RWPE1 (cell line): ENCODE data around the gene GRK3.
"Not testable (repeated sequence)": the region's sequence is repeated elsewhere in the genome, so short reads cannot be mapped to it uniquely, and the experiment has no call there.

ENCODE experiments used
- CTCF ChIA-PET: fragments of 350-600 bp; sonication (Branson Sonifier 250); formaldehyde crosslinking; extraction: SDS; loops from one replicate; lab custom pipeline; 2021; lab: Yijun Ruan, JAX
- POLR2A ChIA-PET: fragments of 400-600 bp; formaldehyde crosslinking; extraction: SDS; loops from one replicate; lab custom pipeline; 2020; ENCODE audit warnings: antibody characterized with exemption; ENCODE audit not compliant: low non-redundant PET; lab: Yijun Ruan, JAX
- DNase-seq: peaks from one replicate; pipeline ENCODE4 v3.0.0; 2012; ENCODE audit warnings: low spot score
- H3K27ac ChIP-seq: fragments of 450-650 bp; 2 replicates; pipeline ENCODE4 v1.5.1; 2017
- CTCF ChIP-seq: fragments of 450-650 bp; conservative IDR thresholded peaks from 2 replicates; pipeline ENCODE4 v1.5.1; 2017; ENCODE audit warnings: low read depth, mild to moderate bottlenecking

GRK3 gene

DNA sequence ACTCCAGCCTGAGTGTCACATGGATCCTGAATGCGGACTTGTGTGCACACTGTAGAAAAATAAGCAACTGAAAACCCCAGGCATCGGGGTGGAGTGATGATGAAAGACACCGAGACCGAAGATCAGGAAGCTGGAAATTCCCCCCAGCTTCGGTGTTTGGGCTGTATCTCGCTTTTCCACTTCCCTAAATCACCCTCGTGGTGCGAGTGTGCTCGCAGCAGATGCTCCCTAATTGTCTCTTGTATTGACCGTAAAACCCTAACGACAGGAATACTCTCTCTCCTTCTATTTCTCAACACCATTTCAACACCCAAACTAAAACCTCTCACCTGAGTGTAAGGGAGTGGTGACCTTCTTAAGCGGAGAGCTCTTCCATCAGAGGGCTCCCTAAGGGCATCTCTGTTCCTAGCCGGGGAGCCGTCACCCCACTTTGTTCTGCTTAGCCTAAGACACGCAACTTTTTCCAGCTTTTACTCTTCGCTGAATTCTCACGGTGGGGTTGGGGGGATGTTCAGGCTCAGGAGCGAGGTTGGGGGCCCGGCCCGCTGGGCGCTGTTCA is 635 bp upstream of the GRK3 start:
- TF ChIP-seq CTCF, result no peak
- no peak overlapping the region for H3K27ac ChIP-seq
- POLR2A ChIA-PET, result no interaction called here
- CTCF ChIA-PET, result interaction anchor here (0.6 kb wide), 1 partner anchor 14 kb away, joined by 4 read pairs; no protein-coding TSS in a partner anchor
- no peak for DNase-seq

DNA sequence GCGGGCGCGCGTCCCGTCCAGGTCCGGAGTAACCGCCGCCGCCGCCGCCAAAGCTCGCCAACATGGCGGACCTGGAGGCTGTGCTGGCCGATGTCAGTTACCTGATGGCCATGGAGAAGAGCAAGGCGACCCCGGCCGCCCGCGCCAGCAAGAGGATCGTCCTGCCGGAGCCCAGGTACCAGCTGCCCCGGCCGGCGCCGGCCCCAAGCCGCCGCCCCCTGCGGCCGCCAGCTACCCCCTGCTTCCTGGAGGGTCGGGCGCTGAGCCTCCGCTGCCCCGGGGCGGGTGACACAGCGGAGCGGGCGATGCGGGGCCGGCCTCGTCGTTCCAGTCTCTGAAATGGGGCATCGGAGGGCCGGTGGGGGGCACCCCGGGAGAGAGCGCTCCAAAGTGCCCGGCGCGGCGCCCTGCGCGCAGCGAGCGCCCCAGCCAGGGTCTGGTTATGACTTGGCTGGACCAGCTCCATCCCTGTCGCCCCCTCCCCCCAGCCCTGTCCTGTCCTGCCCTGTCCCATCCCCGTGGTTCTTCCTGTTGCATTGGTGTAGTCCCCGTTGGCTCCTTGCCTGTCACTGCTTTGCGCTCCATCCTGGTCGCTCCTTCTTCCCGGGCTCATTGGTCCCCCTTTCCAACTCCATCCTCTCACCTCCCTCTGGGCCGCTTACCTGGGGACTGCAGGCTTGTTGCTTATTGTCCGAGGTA is 653 bp downstream of the GRK3 start:
- TF ChIP-seq CTCF, result no peak
- no peak for DNase-seq

GRCh38 chr22:25566186-25566897 is 1.9 kb downstream of the GRK3 start:
- POLR2A ChIA-PET, result no interaction called here
- no peak for TF ChIP-seq CTCF
- CTCF ChIA-PET, result no interaction called here
- no peak for DNase-seq
- no peak overlapping the region for H3K27ac ChIP-seq

More for the DNA sequence above, 653 bp downstream of the GRK3 start:
- POLR2A ChIA-PET, result no interaction called here
- CTCF ChIA-PET, result no interaction called here
- H3K27ac ChIP-seq, result no peak overlapping the region

DNA sequence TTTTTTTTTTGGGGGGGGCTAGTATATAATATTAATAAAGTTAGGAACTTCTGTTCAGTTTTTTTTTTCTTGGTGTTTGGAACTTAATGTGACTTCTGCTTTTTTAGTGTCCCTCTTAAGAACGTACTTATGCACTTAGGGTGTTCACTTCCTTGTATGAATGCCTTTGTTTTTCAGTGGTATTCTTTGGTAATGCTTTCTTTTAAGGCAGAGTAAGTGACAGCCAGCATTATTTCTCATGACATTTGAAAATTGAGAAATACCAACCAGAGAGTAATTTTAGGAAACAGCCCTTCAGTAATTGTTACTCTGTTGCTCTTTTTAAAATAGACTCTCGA is 2.4 kb downstream of the GRK3 start:
- no peak for DNase-seq
- POLR2A ChIA-PET, result no interaction called here
- no peak for TF ChIP-seq CTCF
- H3K27ac ChIP-seq, result no peak overlapping the region
- CTCF ChIA-PET, result no interaction called here

DNA sequence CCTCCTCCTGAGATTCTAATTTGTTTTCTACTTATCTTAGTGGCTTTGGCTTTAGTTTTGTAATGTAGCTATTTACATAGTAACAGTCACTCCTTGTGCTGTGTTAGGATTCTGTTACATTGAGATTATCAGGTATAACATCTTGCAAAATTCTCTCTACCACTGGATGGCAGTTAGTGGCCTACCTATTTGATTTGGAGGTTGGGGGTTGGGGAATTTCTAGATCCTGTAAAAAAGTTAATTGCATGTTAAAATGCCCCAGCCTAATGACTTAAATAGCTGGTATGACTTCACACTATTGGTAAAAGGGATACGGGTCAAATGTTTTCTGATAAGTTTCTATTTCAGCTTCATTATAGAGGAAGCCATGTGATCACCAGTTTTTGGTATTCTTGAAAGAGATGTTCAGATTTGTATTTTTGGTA is 2.8 kb downstream of the GRK3 start:
- H3K27ac ChIP-seq, result no peak overlapping the region
- no peak for DNase-seq
- ChIA-PET CTCF (no interaction called here), POLR2A (no interaction called here)
- no peak for TF ChIP-seq CTCF

- H3K27ac ChIP-seq, DNase-seq, POLR2A ChIA-PET, CTCF ChIA-PET: not testable (repeated sequence)
Observed at GRCh38 chr22:25568066-25568465, 3.6 kb downstream of the GRK3 start.

DNA sequence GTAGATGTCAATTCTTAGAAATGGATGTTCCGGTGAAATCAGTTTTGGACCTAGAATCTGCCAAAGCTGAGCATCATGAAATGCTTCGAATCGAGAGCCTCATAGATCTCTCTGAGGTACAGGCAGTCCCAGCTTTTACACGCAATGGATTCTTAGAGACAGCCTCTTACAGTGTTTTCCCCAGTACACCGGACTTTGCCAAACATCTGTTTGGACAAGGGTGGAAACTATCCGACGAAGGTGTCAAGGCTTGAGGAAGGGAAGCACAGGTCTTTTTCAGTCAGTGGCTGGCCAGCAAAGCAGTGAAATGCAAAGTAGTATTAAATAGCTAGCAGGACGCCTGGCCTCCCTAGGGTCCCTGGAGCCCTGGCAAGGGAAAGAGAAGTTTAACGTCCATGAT is 4.9 kb downstream of the GRK3 start:
- ChIA-PET CTCF (no interaction called here), POLR2A (no interaction called here)
- DNase-seq, result no peak
- no peak overlapping the region for H3K27ac ChIP-seq
- TF ChIP-seq CTCF, result no peak
